NCI-H1930 (cell line): ENCODE measurements around the gene SLC38A9.
"Not testable (repeated sequence)": the region's sequence is repeated elsewhere in the genome, so short reads cannot be mapped to it uniquely, and the experiment has no call there.

Experiments
- DNase-seq, 2 experiments: peaks; one replicate each; lab custom pipeline; 2025; lab: John Stamatoyannopoulos, UW

Gene SLC38A9

DNA sequence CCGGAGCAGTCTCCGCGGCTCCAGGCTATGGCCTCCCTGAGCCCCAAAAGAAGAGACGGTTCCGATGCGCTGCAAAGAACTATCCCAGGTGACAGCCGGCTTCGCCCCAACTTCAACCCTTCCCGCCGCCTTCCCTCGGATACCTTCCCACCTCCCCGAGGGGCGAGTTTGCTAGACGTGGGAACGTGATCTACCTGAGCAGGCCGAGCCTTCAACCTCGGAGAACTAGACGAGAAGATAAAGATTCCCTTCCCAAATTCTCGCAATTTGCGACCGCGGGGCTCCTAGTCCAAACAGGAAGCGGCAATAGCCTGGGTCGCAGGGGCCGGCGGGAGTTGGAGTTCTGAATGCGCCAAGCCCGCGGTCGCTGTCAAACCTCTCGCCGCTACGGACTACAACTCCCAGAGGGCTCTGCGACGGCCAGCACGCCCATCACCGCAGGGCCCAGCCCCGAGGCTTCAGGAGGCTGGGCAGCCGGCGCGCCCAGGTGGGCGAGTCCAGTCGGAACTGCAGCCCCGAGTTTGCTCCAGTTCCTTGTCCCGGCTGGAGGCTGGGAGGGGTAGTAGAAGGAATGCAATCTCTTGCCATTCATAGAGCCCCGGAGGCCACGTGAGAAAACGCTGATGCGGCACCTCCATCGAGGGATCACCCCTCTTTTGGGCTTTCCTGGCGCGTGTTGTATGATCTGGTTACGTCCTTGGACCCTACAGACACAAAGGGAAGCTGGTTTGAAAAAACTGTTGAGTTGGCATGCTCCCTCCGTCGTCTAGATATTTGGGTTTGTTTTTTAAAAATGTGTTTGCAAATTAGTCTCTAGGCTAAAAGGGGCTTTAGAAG is at the start of gene SLC38A9:
Gene SLC38A9 (minus strand): TSS at position 302 of the 837 bp plus-strand sequence. CDS start 14,366 bp downstream, outside the sequence.
- peak; percentile 72 to 78 for DNase-seq

DNA sequence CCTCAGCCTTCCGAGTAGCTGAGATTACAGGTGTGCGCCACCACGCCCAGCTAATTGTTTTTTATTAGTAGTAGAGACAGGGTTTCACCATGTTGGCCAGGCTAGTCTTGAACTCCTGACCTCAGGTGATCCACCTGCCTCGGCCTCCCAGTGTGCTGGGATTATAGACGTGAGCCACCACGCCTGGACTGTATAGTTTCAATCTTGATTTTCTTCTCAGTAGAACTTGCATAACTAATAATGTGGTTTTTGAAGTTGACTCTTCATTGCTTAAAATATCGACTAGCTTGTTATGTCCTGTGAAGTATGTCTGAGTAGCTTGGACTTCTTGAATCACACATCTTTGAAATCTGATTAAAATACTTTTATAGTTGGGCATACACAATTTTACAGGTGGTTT is 49.6 kb upstream of the SLC38A9 start:
- not testable (repeated sequence) for DNase-seq

GRCh38 chr5:55758714-55759113 is 46.6 kb upstream of the SLC38A9 start:
- DNase-seq: no peak

- DNase-seq: no peak
Measured at GRCh38 chr5:55758231-55758630, 46.1 kb upstream of the SLC38A9 start.

DNA sequence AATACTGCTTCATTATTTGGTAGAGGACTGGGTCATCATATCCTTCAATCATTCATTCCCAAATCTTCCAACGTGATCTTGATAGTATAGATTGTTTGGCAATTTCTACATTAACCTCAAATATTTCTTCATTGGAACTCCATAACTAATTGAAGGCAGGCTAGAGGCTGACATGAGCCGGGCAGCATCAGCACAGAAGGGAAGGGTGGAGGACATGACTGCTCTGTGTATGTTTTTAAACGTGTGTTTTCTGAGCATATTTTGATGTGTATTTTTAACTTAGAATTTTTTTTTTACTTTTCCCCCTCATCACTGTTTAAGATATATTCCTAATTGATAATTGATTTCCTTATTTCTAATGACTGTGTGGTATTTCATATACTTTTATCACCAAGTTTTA is 38.4 kb upstream of the SLC38A9 start:
- no peak for DNase-seq

GRCh38 chr5:55750063-55750462 is 37.9 kb upstream of the SLC38A9 start:
- no peak for DNase-seq

DNA sequence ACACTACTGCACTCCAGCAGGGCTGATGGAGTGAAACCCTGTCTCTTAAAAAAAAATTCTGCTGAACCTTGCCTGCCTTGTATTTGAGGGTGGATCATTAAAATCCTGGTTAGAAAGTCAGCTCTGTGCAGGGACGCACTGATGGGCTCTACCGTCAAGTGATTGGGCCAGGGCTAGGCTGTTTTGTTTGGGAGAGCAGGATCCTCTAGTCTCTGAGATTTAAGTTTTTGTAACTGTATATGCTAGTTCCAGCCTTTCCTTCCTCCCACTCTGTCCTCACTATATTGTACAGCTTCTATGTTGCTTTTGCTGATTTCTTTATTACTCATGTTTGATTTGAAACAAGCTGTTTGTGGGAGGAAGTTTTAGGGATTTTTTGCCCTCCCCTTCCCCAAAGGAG is 37.3 kb upstream of the SLC38A9 start:
- DNase-seq: no peak

GRCh38 chr5:55747778-55748318 is 35.7 kb upstream of the SLC38A9 start:
- DNase-seq: no peak

GRCh38 chr5:55742778-55743177 is 30.7 kb upstream of the SLC38A9 start:
- DNase-seq: no peak

DNA sequence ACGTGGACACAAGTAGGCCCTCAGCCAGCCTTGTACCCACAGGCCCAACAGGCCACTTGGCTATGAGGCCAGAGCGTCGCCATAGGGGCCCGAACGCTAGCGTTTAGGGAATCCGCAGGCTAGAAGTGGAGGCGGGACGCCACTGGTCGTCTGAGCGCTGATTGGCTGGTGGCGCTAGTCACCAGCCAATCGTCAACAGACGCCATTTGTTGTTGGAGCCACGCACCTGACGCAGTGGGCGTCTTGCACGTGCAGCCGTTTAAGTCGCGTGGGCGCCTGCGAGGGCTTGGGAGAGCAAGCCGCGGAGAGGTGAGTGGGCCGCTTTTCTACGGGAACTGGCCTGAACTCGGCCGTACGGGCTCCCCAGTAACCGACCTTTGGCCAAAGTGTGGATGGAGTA is 25.7 kb upstream of the SLC38A9 start, which contains the start of gene DDX4:
Gene DDX4 (plus strand): TSS at position 269 of the 400 bp plus-strand sequence. CDS start 903 bp downstream, outside the sequence.
- no peak for DNase-seq

DNA sequence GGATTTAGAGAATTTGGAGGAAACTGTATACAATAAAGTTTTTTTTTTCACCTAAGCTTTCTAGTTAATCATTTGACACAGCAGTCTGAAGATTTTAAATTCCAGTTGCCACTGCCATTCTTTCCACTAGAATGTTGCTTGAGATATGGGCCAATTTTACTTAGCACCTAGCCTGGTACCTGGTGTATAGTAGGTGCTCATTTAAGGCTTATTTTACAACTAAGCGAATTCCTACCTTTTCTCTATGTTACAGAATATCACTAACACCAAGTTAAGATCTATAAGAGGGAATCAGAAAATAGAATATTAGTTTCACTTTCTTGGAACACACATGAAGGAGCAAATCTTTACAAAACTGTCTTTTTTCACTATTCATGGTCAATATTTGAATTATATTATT is 22.5 kb upstream of the SLC38A9 start:
- DNase-seq: no peak

GRCh38 chr5:55732585-55732984 is 20.5 kb upstream of the SLC38A9 start:
- DNase-seq: no peak

DNA sequence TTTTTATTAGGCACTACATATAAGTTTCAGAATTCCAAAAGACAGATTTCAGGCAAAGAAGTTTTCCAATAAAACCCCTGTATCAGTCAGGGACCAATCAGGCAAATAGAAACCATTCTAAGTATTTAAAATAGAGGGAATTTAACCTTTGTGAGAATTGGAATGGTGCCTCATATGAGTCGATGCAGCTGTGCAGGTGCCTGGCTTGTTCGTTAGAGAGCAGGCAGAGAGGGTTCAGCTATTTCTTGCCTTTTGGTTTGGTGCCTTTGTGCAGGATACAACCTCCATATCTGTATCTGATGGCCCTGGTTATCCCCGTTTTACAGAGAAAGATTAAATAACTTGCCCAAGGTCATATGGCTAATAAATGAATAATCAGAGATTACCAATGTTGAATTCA is 19.7 kb upstream of the SLC38A9 start:
- no peak for DNase-seq

DNA sequence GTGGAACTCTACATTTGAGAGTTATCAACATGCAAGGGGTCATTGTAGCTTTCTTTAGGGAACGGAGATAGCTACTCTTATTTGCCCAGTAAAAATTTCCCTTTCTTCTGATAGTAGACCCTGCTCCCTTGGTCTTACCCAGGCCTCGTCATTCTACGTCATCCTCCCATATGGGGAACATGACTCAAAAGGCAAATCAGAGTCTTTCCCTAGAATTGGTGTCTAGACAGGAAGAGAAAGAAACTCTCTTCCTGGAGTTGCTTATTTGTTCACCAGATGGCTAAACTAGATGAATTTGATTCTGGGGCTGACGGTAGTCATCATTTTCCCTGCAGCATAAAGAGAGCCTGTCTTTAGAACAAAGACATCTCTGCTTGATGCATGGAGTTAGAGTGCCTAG is 12.2 kb upstream of the SLC38A9 start:
- DNase-seq: no peak

GRCh38 chr5:55720188-55720703 is 8.1 kb upstream of the SLC38A9 start:
- no peak for DNase-seq

- DNase-seq: not testable (repeated sequence)
Measured at GRCh38 chr5:55719026-55719425, 6.9 kb upstream of the SLC38A9 start.

GRCh38 chr5:55715519-55716078 is 3.5 kb upstream of the SLC38A9 start:
- no peak for DNase-seq

DNA sequence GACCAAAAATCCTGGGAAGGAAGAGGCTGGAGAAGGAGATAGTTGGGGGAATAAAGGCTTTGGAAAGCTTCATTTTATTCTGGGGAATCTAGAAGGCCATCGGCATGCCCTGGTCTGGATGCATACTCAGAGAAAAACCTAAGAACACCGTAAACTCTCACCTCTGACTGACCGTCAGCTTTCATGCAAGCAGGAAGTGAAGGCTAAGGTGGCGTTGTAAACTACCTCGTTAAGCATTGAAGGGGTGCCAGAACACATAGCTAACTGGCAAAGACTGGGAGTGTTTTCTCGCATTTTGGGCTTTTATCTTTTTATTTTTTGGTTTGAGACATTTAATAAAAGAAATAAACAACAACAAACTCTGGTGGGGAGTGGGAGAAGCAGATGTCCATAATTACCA is 2.6 kb upstream of the SLC38A9 start:
- DNase-seq: no peak

GRCh38 chr5:55714339-55714738 is 2.2 kb upstream of the SLC38A9 start:
- DNase-seq: no peak

DNA sequence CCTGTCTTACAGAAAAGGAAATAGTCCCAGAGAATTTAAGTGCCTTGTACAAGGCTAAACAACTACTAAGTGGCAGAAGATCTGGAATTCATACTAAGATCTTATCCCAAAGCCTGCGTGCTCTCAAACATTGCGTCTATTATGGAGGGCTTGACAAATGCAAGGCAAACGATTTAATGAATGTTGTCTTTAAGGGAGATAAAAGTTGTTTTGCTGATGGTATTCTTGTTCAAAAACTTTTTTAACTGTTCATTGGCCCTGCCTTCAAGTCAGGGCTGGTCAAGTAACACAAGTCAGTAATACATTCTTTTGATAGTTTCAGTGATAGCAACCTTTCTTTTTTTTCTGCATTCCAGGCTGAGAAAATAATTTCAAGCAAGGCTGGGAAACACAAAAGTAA is 1.7 kb upstream of the SLC38A9 start:
- DNase-seq: no peak

- no peak for DNase-seq
Measured at GRCh38 chr5:55711507-55712022, 559 bp downstream of the SLC38A9 start.

DNA sequence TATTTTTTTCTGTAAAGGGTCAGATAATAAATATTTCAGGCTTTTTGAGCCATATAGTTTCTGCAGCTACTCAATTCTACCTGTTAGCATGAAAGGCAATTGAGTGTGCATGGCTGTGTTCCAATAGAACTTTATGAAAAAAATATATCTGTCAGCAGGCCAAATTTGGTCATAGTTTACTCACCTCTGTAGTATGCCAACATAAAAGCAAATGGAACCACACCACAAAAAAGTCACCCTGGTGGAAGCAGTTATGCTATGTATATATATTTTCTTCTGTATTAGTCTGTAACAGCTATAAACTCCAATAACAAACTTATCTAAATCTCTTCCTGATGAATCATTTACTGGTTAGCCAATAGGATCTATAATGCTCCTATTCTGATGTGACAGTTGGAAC is 3.4 kb downstream of the SLC38A9 start:
- no peak for DNase-seq

DNA sequence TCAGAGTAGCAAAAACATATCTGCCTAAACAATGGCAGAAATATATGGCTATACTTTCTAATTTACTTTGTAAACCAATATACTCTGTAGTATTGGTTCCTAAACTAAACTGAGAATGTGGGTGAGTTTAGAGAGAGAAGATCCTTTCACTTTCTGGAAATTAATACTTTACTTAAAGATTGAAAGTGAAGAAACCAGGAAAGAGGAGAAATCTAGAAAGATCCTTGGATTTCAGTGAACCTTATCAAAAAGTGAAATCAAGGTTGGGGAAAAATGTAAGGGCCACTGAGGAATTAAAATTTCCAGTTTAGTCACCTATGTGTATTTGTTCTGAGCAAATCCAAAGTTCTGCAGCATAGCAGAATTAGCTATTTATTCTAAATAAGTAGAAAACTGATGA is 5.9 kb downstream of the SLC38A9 start:
- no peak for DNase-seq
